MM.1S (cell line): ENCODE measurements around the gene PSMB8.

Experiments used
- DNase-seq: peaks from one replicate; pipeline ENCODE4 v3.0.0-alpha.2; 2015
- H2AFZ ChIP-seq: fragments of 300-600 bp; sonication (generic); 2 replicates; pipeline ENCODE4 v1.6.0; 2016; ENCODE audit warnings: antibody characterized with exemption, low read length
- H3F3A ChIP-seq: fragments of 300-600 bp; sonication (generic); 2 replicates; pipeline ENCODE4 v1.6.1; 2016; ENCODE audit warnings: mild to moderate bottlenecking, antibody characterized with exemption, low read length, moderate library complexity, mixed read lengths; ENCODE audit not compliant: insufficient read depth
- H3K27ac ChIP-seq: fragments of 300-600 bp; sonication (generic); 2 replicates; pipeline ENCODE4 v1.5.1; 2016; ENCODE audit warnings: mild to moderate bottlenecking, low read length
- H3K27me3 ChIP-seq: fragments of 300-600 bp; sonication (generic); replicated peaks from 2 replicates; pipeline ENCODE4 v1.6.0; 2016; ENCODE audit warnings: low read length; ENCODE audit not compliant: insufficient read depth
- H3K36me3 ChIP-seq: fragments of 300-600 bp; sonication (generic); replicated peaks from 2 replicates; pipeline ENCODE4 v1.6.1; 2016; ENCODE audit warnings: mild to moderate bottlenecking, low read length, mixed read lengths; ENCODE audit not compliant: insufficient read depth
- H3K4me1 ChIP-seq: fragments of 300-600 bp; sonication (generic); 2 replicates; pipeline ENCODE4 v1.6.1; 2016; ENCODE audit warnings: low read length, mixed read lengths
- H3K4me2 ChIP-seq: fragments of 300-600 bp; sonication (generic); 2 replicates; pipeline ENCODE4 v1.6.0; 2016; ENCODE audit warnings: low read depth, low read length
- H3K4me3 ChIP-seq: fragments of 300-600 bp; sonication (generic); 2 replicates; pipeline ENCODE4 v1.5.1; 2016; ENCODE audit warnings: low read length, mixed read lengths
- H3K79me2 ChIP-seq: fragments of 300-600 bp; sonication (generic); 2 replicates; pipeline ENCODE4 v1.6.1; 2016; ENCODE audit warnings: mixed run types, low read length, mixed read lengths
- H3K9ac ChIP-seq: fragments of 300-600 bp; sonication (generic); 2 replicates; pipeline ENCODE4 v1.6.1; 2016; ENCODE audit warnings: low read length, mixed read lengths
- H3K9me2 ChIP-seq: fragments of 300-600 bp; sonication (generic); replicated peaks from 2 replicates; pipeline ENCODE4 v1.6.1; 2016; ENCODE audit warnings: mild to moderate bottlenecking, low read length, mixed read lengths; ENCODE audit not compliant: insufficient read depth
- H3K9me3 ChIP-seq: fragments of 300-600 bp; sonication (generic); replicated peaks from 2 replicates; pipeline ENCODE4 v1.6.1; 2016; ENCODE audit warnings: mild to moderate bottlenecking, low read length, mixed read lengths; ENCODE audit not compliant: insufficient read depth
- H4K20me1 ChIP-seq: fragments of 300-600 bp; sonication (generic); 2 replicates; pipeline ENCODE4 v1.6.1; 2016; ENCODE audit warnings: mild to moderate bottlenecking, low read length, moderate library complexity, mixed read lengths; ENCODE audit not compliant: insufficient read depth
- CTCF ChIP-seq: fragments of 300-600 bp; sonication (generic); IDR thresholded peaks from 2 replicates; pipeline ENCODE4 v1.5.1; 2016; ENCODE audit warnings: antibody characterized with exemption, low read length, mixed read lengths
- EZH2 ChIP-seq: fragments of 300-600 bp; sonication (generic); optimal IDR thresholded peaks from 2 replicates; pipeline ENCODE3; 2017; ENCODE audit warnings: low read depth, mild to moderate bottlenecking, antibody characterized with exemption, low read length, mixed read lengths
- EZH2phosphoT487 ChIP-seq: fragments of 300-600 bp; sonication (generic); IDR thresholded peaks from 2 replicates; pipeline ENCODE4 v1.6.1; 2018; ENCODE audit warnings: antibody characterized with exemption, low read length

Gene PSMB8

GRCh38 chr6:32843979-32844838, at the start of gene PSMB8:
Gene PSMB8, minus strand, starts transcription at chr6:32844047. Its CDS starts 51 bp downstream, at chr6:32843996.
- Histone ChIP-seq H3F3A (peaks cover 27% of the 10 kb centered on the region), H3K9ac (peak within 1 kb of the TSS; percentile 81), H4K20me1 (no peaks in the 10 kb centered on the region), H2AFZ (peak within 1 kb of the TSS; percentile 86), H3K27ac (peak within 1 kb of the TSS; percentile 87), H3K36me3 (no peaks in the 10 kb centered on the region), H3K79me2 (peaks cover 38% of the 10 kb centered on the region), H3K9me3 (no peaks in the 10 kb centered on the region), H3K4me3 (peak within 1 kb of the TSS; percentile 88), H3K9me2 (no peaks in the 10 kb centered on the region), H3K4me2 (peak within 1 kb of the TSS; percentile 82), H3K4me1 (peaks cover 21% of the 10 kb centered on the region), H3K27me3 (no peaks in the 10 kb centered on the region)
- no peak for TF ChIP-seq CTCF
- no peak for TF ChIP-seq EZH2phosphoT487
- no peak for TF ChIP-seq EZH2
- DNase-seq = peak; percentile 98

- Histone ChIP-seq H3K79me2 (peaks cover 12% of the 10 kb centered on the region), H3K27ac (no peak overlapping the region), H3F3A (no peaks in the 10 kb centered on the region), H3K9ac (no peak overlapping the region), H3K9me2 (no peaks in the 10 kb centered on the region), H3K4me1 (peaks cover 7% of the 10 kb centered on the region; the same call in 1 of the 2 replicates), H4K20me1 (no peaks in the 10 kb centered on the region), H3K4me2 (no peak overlapping the region), H3K9me3 (no peaks in the 10 kb centered on the region), H3K27me3 (no peaks in the 10 kb centered on the region), H3K36me3 (no peaks in the 10 kb centered on the region), H3K4me3 (no peak overlapping the region), H2AFZ (no peak overlapping the region)
- TF ChIP-seq EZH2phosphoT487 (no peak), EZH2 (no peak), CTCF (no peak)
- DNase-seq = no peak
Observed at GRCh38 chr6:32890831-32891230, 47.0 kb upstream of the PSMB8 start.

- H2AFZ ChIP-seq = no peak overlapping the region
- no peaks in the 10 kb centered on the region for H3K9me3 ChIP-seq
- no peaks in the 10 kb centered on the region for H3K36me3 ChIP-seq
- no peak overlapping the region for H3K4me2 ChIP-seq
- H3K79me2 ChIP-seq = no peaks in the 10 kb centered on the region
- no peak overlapping the region for H3K27ac ChIP-seq
- no peaks in the 10 kb centered on the region for H3K4me1 ChIP-seq
- H3K27me3 ChIP-seq = no peaks in the 10 kb centered on the region
- no peak overlapping the region for H3K9ac ChIP-seq
- no peaks in the 10 kb centered on the region for H3K9me2 ChIP-seq
- H3F3A ChIP-seq = no peaks in the 10 kb centered on the region
- DNase-seq = no peak
- no peaks in the 10 kb centered on the region for H4K20me1 ChIP-seq
- TF ChIP-seq CTCF = no peak
- no peak for TF ChIP-seq EZH2phosphoT487
- no peak for TF ChIP-seq EZH2
- H3K4me3 ChIP-seq = no peak overlapping the region
Observed at GRCh38 chr6:32889533-32889932, 45.7 kb upstream of the PSMB8 start.
